Mesenteric fat pad (tissue), 1 donor: ENCODE results near the gene TSNAX. TPM values are rescaled to one million over a fixed set of nuclear protein-coding genes. Genes with fewer than 3 reads are reported as not detected.
"Not testable (repeated sequence)": the region's sequence is repeated elsewhere in the genome, so short reads cannot be mapped to it uniquely, and the experiment has no call there.

Source experiments
- DNase-seq: peaks from one replicate; pipeline ENCODE4 v3.0.0-alpha.2; 2020; ENCODE audit warnings: low spot score
- total RNA-seq: library from RNA; stranded (reverse); fragmentation: NEBNext Ultra II Directional; extraction: Animal tissue kit (Norgen Biotek cat#: 25700); gene quantifications from one replicate; pipeline ENCODE4 v1.2.1, GENCODE V29; 2021
- donor health status: DM: yes; HTN: yes; CAD: no.

Gene TSNAX
- total RNA-seq, 1 donor from 2014 or later: 36.6 TPM

GRCh38 chr1:231561647-231562383 lies 33.3 kb downstream of the TSNAX start:
- DNase-seq: no peak

- no peak for DNase-seq
These were observed 34.8 kb downstream of the TSNAX start for GRCh38 chr1:231563247-231563646.

GRCh38 chr1:231564373-231564772 lies 35.9 kb downstream of the TSNAX start:
- DNase-seq: no peak

GRCh38 chr1:231566496-231566895 lies 38.0 kb downstream of the TSNAX start:
- no peak for DNase-seq

GRCh38 chr1:231570262-231570661 lies 41.8 kb downstream of the TSNAX start:
- DNase-seq: not testable (repeated sequence)

- no peak for DNase-seq
These were observed 43.4 kb downstream of the TSNAX start for GRCh38 chr1:231571904-231572303.

- DNase-seq: no peak
These were observed 47.0 kb downstream of the TSNAX start for GRCh38 chr1:231575472-231575871.

- DNase-seq: no peak
These were observed 48.6 kb downstream of the TSNAX start for GRCh38 chr1:231576804-231577718.

GRCh38 chr1:231580874-231581273 lies 52.4 kb downstream of the TSNAX start:
- DNase-seq: no peak

GRCh38 chr1:231581859-231582258 lies 53.4 kb downstream of the TSNAX start:
- no peak for DNase-seq

- DNase-seq: no peak
These were observed 54.9 kb downstream of the TSNAX start for GRCh38 chr1:231583376-231583775.

- no peak for DNase-seq
These were observed 55.6 kb downstream of the TSNAX start for GRCh38 chr1:231584117-231584516.

- no peak for DNase-seq
These were observed 56.5 kb downstream of the TSNAX start for GRCh38 chr1:231584921-231585320.

- DNase-seq: no peak
These were observed 62.2 kb downstream of the TSNAX start for GRCh38 chr1:231590453-231591198.

GRCh38 chr1:231591466-231591865 lies 63.0 kb downstream of the TSNAX start:
- DNase-seq: no peak

GRCh38 chr1:231592809-231593208 lies 64.3 kb downstream of the TSNAX start:
- DNase-seq: no peak

GRCh38 chr1:231593264-231593663 lies 64.8 kb downstream of the TSNAX start:
- DNase-seq: not testable (repeated sequence)

- no peak for DNase-seq
These were observed 65.7 kb downstream of the TSNAX start for GRCh38 chr1:231594123-231594522.

GRCh38 chr1:231594749-231595148 lies 66.3 kb downstream of the TSNAX start:
- no peak for DNase-seq

- no peak for DNase-seq
These were observed 67.9 kb downstream of the TSNAX start for GRCh38 chr1:231596337-231596791.

GRCh38 chr1:231597971-231598370 lies 69.5 kb downstream of the TSNAX start:
- no peak for DNase-seq
